NT2/D1 (cell line): ENCODE data around the gene EIF5A.

Experiments used
- DNase-seq: peaks from one replicate; pipeline ENCODE4 v3.0.0-alpha.2; 2011; ENCODE audit warnings: low read depth, low spot score
- H3K27me3 ChIP-seq: 2 replicates; pipeline ENCODE4 v1.6.0; 2011; ENCODE audit warnings: mild to moderate bottlenecking; ENCODE audit not compliant: insufficient read length, insufficient read depth
- H3K36me3 ChIP-seq: 2 replicates; pipeline ENCODE4 v1.6.1; 2011; ENCODE audit warnings: mild to moderate bottlenecking, low read length, mixed read lengths; ENCODE audit not compliant: insufficient read depth, insufficient read length
- H3K4me1 ChIP-seq: 2 replicates; pipeline ENCODE4 v1.5.1; 2011; ENCODE audit not compliant: insufficient read depth, insufficient read length
- H3K4me3 ChIP-seq: 2 replicates; pipeline ENCODE4 v1.5.1; 2011; ENCODE audit warnings: low read depth; ENCODE audit not compliant: insufficient read length
- H3K9ac ChIP-seq: 2 replicates; pipeline ENCODE4 v1.6.0; 2011; ENCODE audit warnings: low read depth; ENCODE audit not compliant: insufficient read length
- H3K9me3 ChIP-seq: 2 replicates; pipeline ENCODE4 v1.5.1; 2011; ENCODE audit warnings: mild to moderate bottlenecking, low read length; ENCODE audit not compliant: insufficient read depth
- SUZ12 ChIP-seq: IDR thresholded peaks from 2 replicates; pipeline ENCODE4 v1.6.1; 2011; ENCODE audit not compliant: insufficient read length, insufficient read depth; ENCODE audit errors: extremely low read depth
- YY1 ChIP-seq: IDR thresholded peaks from 2 replicates; pipeline ENCODE4 v1.6.1; 2011; ENCODE audit not compliant: insufficient read length, insufficient read depth
- ZNF274 ChIP-seq: IDR thresholded peaks from 2 replicates; pipeline ENCODE4 v1.6.1; 2011; ENCODE audit warnings: mild to moderate bottlenecking, low read depth, low read length

Gene EIF5A

GRCh38 chr17:7309628-7310027 lies 2.2 kb downstream of the EIF5A start:
- TF ChIP-seq YY1 (no peak), SUZ12 (no peak), ZNF274 (no peak)
- Histone ChIP-seq H3K4me3 (peak overlapping the region; percentile 94), H3K4me1 (peaks cover 10% of the 10 kb centered on the region), H3K27me3 (no peaks in the 10 kb centered on the region), H3K9ac (no peak overlapping the region), H3K9me3 (no peaks in the 10 kb centered on the region), H3K36me3 (peaks cover 56% of the 10 kb centered on the region)
- DNase-seq = no peak

- no peak for DNase-seq
- Histone ChIP-seq H3K9me3 (no peaks in the 10 kb centered on the region), H3K36me3 (peaks cover 62% of the 10 kb centered on the region), H3K9ac (no peak overlapping the region), H3K4me1 (peaks cover 10% of the 10 kb centered on the region), H3K27me3 (no peaks in the 10 kb centered on the region), H3K4me3 (no peak overlapping the region)
- no peak for TF ChIP-seq SUZ12
- no peak for TF ChIP-seq ZNF274
Observed at GRCh38 chr17:7311110-7311705, 3.8 kb downstream of the EIF5A start.

- no peaks in the 10 kb centered on the region for H3K9me3 ChIP-seq
- peaks cover 10% of the 10 kb centered on the region for H3K4me1 ChIP-seq
- H3K4me3 ChIP-seq = no peak overlapping the region
- TF ChIP-seq SUZ12 (no peak), ZNF274 (no peak), YY1 (no peak)
- no peak for DNase-seq
- no peaks in the 10 kb centered on the region for H3K27me3 ChIP-seq
- peaks cover 72% of the 10 kb centered on the region for H3K36me3 ChIP-seq
- H3K9ac ChIP-seq = no peak overlapping the region
Observed at GRCh38 chr17:7312432-7313087, 5.1 kb downstream of the EIF5A start.

GRCh38 chr17:7313088-7313889 lies 5.9 kb downstream of the EIF5A start:
- Histone ChIP-seq H3K36me3 (peaks cover 79% of the 10 kb centered on the region), H3K4me1 (peaks cover 10% of the 10 kb centered on the region)

GRCh38 chr17:7313890-7314718 lies 6.7 kb downstream of the EIF5A start:
- peak overlapping the region; percentile 87 for H3K9ac ChIP-seq
- H3K27me3 ChIP-seq = no peaks in the 10 kb centered on the region

More at GRCh38 chr17:7313088-7313889, 5.9 kb downstream of the EIF5A start:
- TF ChIP-seq YY1 (no peak), ZNF274 (no peak), SUZ12 (no peak)
- DNase-seq = no peak
- peak overlapping the region; percentile 21 for H3K9ac ChIP-seq
- no peaks in the 10 kb centered on the region for H3K9me3 ChIP-seq
- no peaks in the 10 kb centered on the region for H3K27me3 ChIP-seq
- no peak overlapping the region for H3K4me3 ChIP-seq

GRCh38 chr17:7314719-7315569 lies 7.5 kb downstream of the EIF5A start, which contains the start of gene GPS2:
Gene GPS2, minus strand, starts transcription at chr17:7315360. Its CDS starts 308 bp downstream, at chr17:7315052.
- no peaks in the 10 kb centered on the region for H3K27me3 ChIP-seq
- H3K9me3 ChIP-seq = no peaks in the 10 kb centered on the region
- H3K4me3 ChIP-seq = peak within 1 kb of the TSS; percentile 66
- H3K9ac ChIP-seq = peak within 1 kb of the TSS; percentile 87
- no peak for TF ChIP-seq ZNF274
- TF ChIP-seq SUZ12 = no peak
- no peak for TF ChIP-seq YY1
- DNase-seq = peak; percentile 77
- peaks cover 71% of the 10 kb centered on the region for H3K36me3 ChIP-seq
- H3K4me1 ChIP-seq = peaks cover 6% of the 10 kb centered on the region

More at GRCh38 chr17:7313890-7314718, 6.7 kb downstream of the EIF5A start:
- TF ChIP-seq SUZ12 (no peak), YY1 (no peak), ZNF274 (no peak)
- H3K9me3 ChIP-seq = no peaks in the 10 kb centered on the region
- peak overlapping the region; percentile 66 for H3K4me3 ChIP-seq
- DNase-seq = no peak
- H3K4me1 ChIP-seq = peaks cover 10% of the 10 kb centered on the region
- H3K36me3 ChIP-seq = peaks cover 80% of the 10 kb centered on the region
